K562 (cell line): ENCODE data around the gene UBA3. TPM values are rescaled to one million over a fixed set of nuclear protein-coding genes. Genes with fewer than 3 reads are reported as not detected.
A peak's percentile ranks its signal among the peaks of the same experiment; 100 is the strongest.

ENCODE experiments used
- ATAC-seq: fragments of 200-7000 bp; cut with Tn5 transposase; 3 replicates; pipeline ENCODE4 v1.9.1; 2020; ENCODE audit warnings: moderate library complexity
- BruUV-seq: library from RNA; stranded (reverse); fragments of 400-500 nt; replicated peaks from 2 replicates; lab custom pipeline; 2021; lab: Mats Ljungman, UMichigan
- CTCF ChIA-PET: fragments of 300-600 bp; formaldehyde crosslinking; extraction: SDS; loops from one replicate; lab custom pipeline; 2021; ENCODE audit warnings: low intra/inter-chr PET ratio; lab: Yijun Ruan, JAX
- POLR2A ChIA-PET: fragments of 300-600, 350-650 bp; sonication (Branson Sonifier 250); formaldehyde crosslinking; extraction: SDS; loops from one replicate; lab custom pipeline; 2021; ENCODE audit warnings: antibody characterized with exemption, inconsistent platforms; lab: Yijun Ruan, JAX
- DNase-seq, 4 experiments: peaks; one replicate each; pipeline versions ENCODE4 v3.0.0 to v3.0.0-alpha.2; 2011 to 2018; ENCODE audit warnings: low spot score in 3 of 4, mixed read lengths in 3 of 4; ENCODE audit errors: extremely low read depth in 1 of 4
- FAIRE-seq: peaks from 2 replicates; lab custom pipeline; 2011; peaks lifted over from hg19 to GRCh38; lab: Jason Lieb, UNC
- H2AFZ ChIP-seq: 2 replicates; pipeline ENCODE4 v1.6.0; 2011; ENCODE audit warnings: low read depth, low read length, control low read depth, inconsistent platforms
- H3K27ac ChIP-seq: fragments of 200-600 bp; 3 replicates; pipeline ENCODE4 v1.8.0; 2011; ENCODE audit warnings: low read depth, mild to moderate bottlenecking, control low read depth, inconsistent platforms, low read length, moderate library complexity, mixed read lengths; ENCODE audit errors: extremely low read depth
- H3K27me3 ChIP-seq, 2 experiments: fragments of 300-600 bp in 1 of 2; 2 replicates in 1 of 2; 3 replicates in 1 of 2; pipeline versions ENCODE4 v1.6.0 to v1.8.0; 2011; ENCODE audit warnings: inconsistent platforms in 2 of 2, low read length in 2 of 2, mild to moderate bottlenecking in 1 of 2, mixed read lengths in 1 of 2, moderate library complexity in 1 of 2; ENCODE audit not compliant: control insufficient read depth in 2 of 2, insufficient read depth in 2 of 2
- H3K36me3 ChIP-seq: fragments of 300-600 bp; 3 replicates; pipeline ENCODE4 v1.8.0; 2011; ENCODE audit warnings: mild to moderate bottlenecking, low read length, inconsistent platforms; ENCODE audit not compliant: control insufficient read depth, insufficient read depth
- H3K4me1 ChIP-seq, 2 experiments: fragments of 200-600 bp in 1 of 2; replicated peaks in 1 of 2; 2 replicates in 1 of 2; 3 replicates in 1 of 2; pipeline versions ENCODE4 v1.5.1 to v1.8.0; 2011; ENCODE audit warnings: inconsistent platforms in 2 of 2, low read length in 2 of 2, mild to moderate bottlenecking in 1 of 2, mixed read lengths in 1 of 2, moderate library complexity in 1 of 2; ENCODE audit not compliant: control insufficient read depth in 2 of 2, insufficient read depth in 2 of 2
- H3K4me2 ChIP-seq: 2 replicates; pipeline ENCODE4 v1.6.1; 2011; ENCODE audit warnings: low read length, control low read depth, inconsistent platforms, mixed read lengths; ENCODE audit not compliant: insufficient read depth
- H3K4me3 ChIP-seq: fragments of 200-600 bp; sonication (generic), shearing (Covaris generic); 2 replicates; pipeline ENCODE4 v1.5.1; 2016; ENCODE audit warnings: control low read depth, inconsistent platforms
- H3K79me2 ChIP-seq: fragments of 200-600 bp; 3 replicates; pipeline ENCODE4 v1.8.0; 2011; ENCODE audit warnings: low read length, inconsistent platforms; ENCODE audit not compliant: control insufficient read depth, insufficient read depth
- H3K9ac ChIP-seq, 2 experiments: 2 replicates each; pipeline versions ENCODE4 v1.6.0 to v1.6.1; 2011; ENCODE audit warnings: low read depth in 2 of 2, low read length in 2 of 2, control low read depth in 1 of 2, inconsistent platforms in 1 of 2, mild to moderate bottlenecking in 1 of 2, mixed read lengths in 1 of 2; ENCODE audit not compliant: insufficient read depth in 1 of 2
- H3K9me1 ChIP-seq: one replicate; pipeline ENCODE4 v1.6.0; 2011; ENCODE audit warnings: inconsistent platforms, mild to moderate bottlenecking, low read length, moderate library complexity; ENCODE audit not compliant: control insufficient read depth, insufficient read depth
- H3K9me3 ChIP-seq: replicated peaks from 2 replicates; pipeline ENCODE4 v1.5.1; 2011; ENCODE audit warnings: low read depth, low read length, inconsistent platforms; ENCODE audit not compliant: control insufficient read depth, insufficient read depth
- H4K20me1 ChIP-seq: replicated peaks from 2 replicates; pipeline ENCODE4 v1.6.1; 2011; ENCODE audit warnings: low read length, inconsistent platforms, mixed read lengths; ENCODE audit not compliant: control insufficient read depth, insufficient read depth
- CCAR2 ChIP-seq: fragments of 200-400 bp; formaldehyde crosslinking; IDR thresholded peaks from 2 replicates; pipeline ENCODE4 v1.6.1; 2017; ENCODE audit warnings: mild to moderate bottlenecking, low read depth, low read length
- MEIS2 ChIP-seq: fragments of 450-650 bp; IDR thresholded peaks from 2 replicates; pipeline ENCODE4 v1.6.1; 2014; ENCODE audit warnings: mild to moderate bottlenecking; ENCODE audit not compliant: partially characterized antibody
- ZNF318 ChIP-seq, 2 experiments: fragments of 450-650 bp; IDR thresholded peaks; 2 replicates each; pipeline ENCODE4 v1.6.1; 2016; ENCODE audit warnings: mild to moderate bottlenecking in 2 of 2, borderline replicate concordance in 1 of 2, low read depth in 1 of 2, moderate library complexity in 1 of 2
- in situ Hi-C: fragments of 300-500 bp; cut with MboI; formaldehyde crosslinking; loops from 4 replicates; pipeline ENCODE4 v1.15.0; 2018; ENCODE audit warnings: inconsistent platforms, mixed read lengths
- intact Hi-C: fragments of 100-400 bp; cut with micrococcal nuclease; formaldehyde crosslinking; loops from 2 replicates; pipeline ENCODE4 v1.14.2; 2022
- polyA plus RNA-seq, 8 experiments: library from polyadenylated mRNA; depleted of rRNA in 4 of 8; stranded (reverse) in 5 of 8; unstranded in 3 of 8; fragments of >200 nt; fragmentation: Nextera tagmentation in 2 of 8; fragmentation: Illumina TruSeq in 1 of 8; extraction: Ambion mirVana in 2 of 8; extraction: Trizol in 1 of 8; gene quantifications; 2 replicates each; pipeline versions ENCODE4 v1.2.1 to v1.2.3, GENCODE V29; 2011 to 2014; ENCODE audit warnings: inconsistent platforms in 1 of 8, missing spikeins in 1 of 8
- total RNA-seq, 7 experiments: library from RNA; depleted of rRNA in 6 of 7; stranded (reverse); fragments of >200 nt in 6 of 7; fragmentation: Illumina TruSeq in 2 of 7; extraction: Trizol in 2 of 7; gene quantifications; 2 replicates each; pipeline versions ENCODE4 v1.2.1 to v1.2.3, GENCODE V29; 2011 to 2021; ENCODE audit warnings: low replicate concordance in 1 of 7
- TF ChIP-seq, protein P1 (sequence below): sonication (generic); formaldehyde crosslinking; IDR thresholded peaks from 2 replicates; pipeline ENCODE4 v1.8.1; 2023; ENCODE audit warnings: mild to moderate bottlenecking, missing genetic modification reagents, moderate library complexity
- TF ChIP-seq, protein P2 (sequence below), 2 experiments: IDR thresholded peaks in 1 of 2; conservative IDR thresholded peaks in 1 of 2; 2 replicates each; pipeline ENCODE4 v1.6.1; 2016; ENCODE audit warnings: low read depth in 2 of 2, mild to moderate bottlenecking in 1 of 2, missing compliant biosample characterization in 1 of 2, missing genetic modification characterization in 1 of 2, moderate library complexity in 1 of 2

UBA3 gene
- total and polyA plus RNA-seq, 9 of the 15 experiments (the other 6 are each of a cell fraction or from before 2014, with no cell fraction given): 23.2 to 80.0 (median 38.6) TPM

GRCh38 chr3:69082805-69083204 lies 2.6 kb upstream of the UBA3 start:
- peaks cover 9 to 36% of the 10 kb centered on the region in 2 experiments for H3K4me1 ChIP-seq
- in situ Hi-C loops: no loop called here

More at GRCh38 chr3:69082805-69083204, 2.6 kb upstream of the UBA3 start:
- DNase-seq: peak in 1 of 4 experiments; percentile 17
- Histone ChIP-seq H3K27me3 (no peaks in the 10 kb centered on the region), H2AFZ (peak overlapping the region; percentile 40; the same call in 1 of the 2 replicates), H4K20me1 (no peaks in the 10 kb centered on the region), H3K4me3 (no peak overlapping the region), H3K9ac (no peak overlapping the region), H3K36me3 (no peaks in the 10 kb centered on the region), H3K79me2 (peaks cover 38% of the 10 kb centered on the region), H3K4me2 (no peak overlapping the region), H3K27ac (no peak overlapping the region), H3K9me1 (no peaks in the 10 kb centered on the region), H3K9me3 (no peaks in the 10 kb centered on the region)
- ChIA-PET CTCF (no interaction called here), POLR2A (interaction anchor here (0.6 to 0.7 kb wide), 2 partner anchors 26 to 44 kb away, joined by 3 to 4 read pairs; no protein-coding TSS in a partner anchor)
- no TSS peak for BruUV-seq
- no peak for TF ChIP-seq CCAR2
- TF ChIP-seq MEIS2: peak; percentile 54
- TF ChIP-seq, protein P1, sequence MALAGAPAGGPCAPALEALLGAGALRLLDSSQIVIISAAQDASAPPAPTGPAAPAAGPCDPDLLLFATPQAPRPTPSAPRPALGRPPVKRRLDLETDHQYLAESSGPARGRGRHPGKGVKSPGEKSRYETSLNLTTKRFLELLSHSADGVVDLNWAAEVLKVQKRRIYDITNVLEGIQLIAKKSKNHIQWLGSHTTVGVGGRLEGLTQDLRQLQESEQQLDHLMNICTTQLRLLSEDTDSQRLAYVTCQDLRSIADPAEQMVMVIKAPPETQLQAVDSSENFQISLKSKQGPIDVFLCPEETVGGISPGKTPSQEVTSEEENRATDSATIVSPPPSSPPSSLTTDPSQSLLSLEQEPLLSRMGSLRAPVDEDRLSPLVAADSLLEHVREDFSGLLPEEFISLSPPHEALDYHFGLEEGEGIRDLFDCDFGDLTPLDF (CRISPR knock-in tag): no peak
- TF ChIP-seq, protein P2, sequence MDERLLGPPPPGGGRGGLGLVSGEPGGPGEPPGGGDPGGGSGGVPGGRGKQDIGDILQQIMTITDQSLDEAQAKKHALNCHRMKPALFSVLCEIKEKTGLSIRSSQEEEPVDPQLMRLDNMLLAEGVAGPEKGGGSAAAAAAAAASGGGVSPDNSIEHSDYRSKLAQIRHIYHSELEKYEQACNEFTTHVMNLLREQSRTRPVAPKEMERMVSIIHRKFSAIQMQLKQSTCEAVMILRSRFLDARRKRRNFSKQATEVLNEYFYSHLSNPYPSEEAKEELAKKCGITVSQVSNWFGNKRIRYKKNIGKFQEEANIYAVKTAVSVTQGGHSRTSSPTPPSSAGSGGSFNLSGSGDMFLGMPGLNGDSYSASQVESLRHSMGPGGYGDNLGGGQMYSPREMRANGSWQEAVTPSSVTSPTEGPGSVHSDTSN (CRISPR knock-in tag; IDR thresholded peaks at IDR 0.05; ENCODE audit: low read depth): no peak
- TF ChIP-seq, protein P2 (tag; conservative IDR thresholded peaks at IDR 0.05; ENCODE audit: low read depth): peak; percentile 40
- TF ChIP-seq ZNF318 (IDR thresholded peaks at IDR 0.05; ENCODE audit: borderline replicate concordance in 1 of 2, low read depth in 1 of 2): no peak
- no peak for ATAC-seq
- peak; percentile 29 for FAIRE-seq
- intact Hi-C loops: no loop called here
